H54 (cell line): ENCODE results near the gene CHSY3.
A peak's percentile ranks its signal among the peaks of the same experiment; 100 is the strongest.
"Not testable (repeated sequence)": the region's sequence is repeated elsewhere in the genome, so short reads cannot be mapped to it uniquely, and the experiment has no call there.

Experiments used
- DNase-seq: peaks from one replicate; pipeline ENCODE4 v3.0.0; 2011; ENCODE audit warnings: low spot score, mixed read lengths; ENCODE audit not compliant: insufficient read length
- FAIRE-seq: peaks from 3 replicates; lab custom pipeline; 2011; peaks lifted over from hg19 to GRCh38; lab: Jason Lieb, UNC
- POLR2A ChIP-seq: IDR thresholded peaks from 2 replicates; pipeline ENCODE4 v1.6.1; 2011; ENCODE audit warnings: low read depth, mild to moderate bottlenecking, low read length

The CHSY3 gene

DNA sequence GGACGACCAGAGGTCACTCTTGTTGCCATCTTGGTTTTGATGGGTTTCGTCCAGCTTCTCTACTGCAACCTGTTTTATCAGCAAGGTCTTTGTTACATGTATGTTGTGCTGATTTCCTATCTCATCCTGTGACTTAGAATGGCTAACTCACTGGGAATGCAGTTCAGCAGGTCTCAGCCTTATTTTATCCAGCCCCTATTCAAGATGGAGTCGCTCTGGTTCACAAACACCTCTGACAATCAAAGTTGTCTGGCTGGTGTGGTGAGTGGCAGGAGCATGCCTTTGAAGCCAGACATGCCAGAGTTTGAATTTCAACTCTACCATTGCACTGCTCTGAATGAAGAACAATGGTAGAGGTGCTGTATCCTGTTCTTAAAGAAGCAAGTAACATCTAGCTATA lies 253.8 kb downstream of the CHSY3 start:
- FAIRE-seq (no peak), DNase-seq (no peak)
- no peak for TF ChIP-seq POLR2A

DNA sequence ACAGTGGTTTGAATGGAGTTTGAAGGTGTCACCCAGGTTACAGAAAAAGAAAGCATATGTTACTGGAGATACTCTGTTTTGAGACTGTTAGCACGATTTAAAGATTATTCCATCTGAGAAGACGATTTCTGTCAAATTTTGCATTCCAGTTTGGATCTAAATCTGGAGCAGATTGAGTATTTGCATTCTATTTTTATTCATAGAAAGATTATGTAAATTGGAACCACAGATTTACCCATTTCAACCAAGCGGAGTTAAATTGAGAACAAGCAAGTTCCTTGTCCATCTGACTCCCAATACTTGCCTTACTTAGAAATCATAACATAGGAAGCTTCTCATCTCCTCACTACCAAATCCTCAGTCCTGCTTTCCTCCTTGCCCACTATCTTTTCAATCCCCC lies 255.7 kb downstream of the CHSY3 start:
- no peak for TF ChIP-seq POLR2A
- no peak for DNase-seq
- no peak for FAIRE-seq

DNA sequence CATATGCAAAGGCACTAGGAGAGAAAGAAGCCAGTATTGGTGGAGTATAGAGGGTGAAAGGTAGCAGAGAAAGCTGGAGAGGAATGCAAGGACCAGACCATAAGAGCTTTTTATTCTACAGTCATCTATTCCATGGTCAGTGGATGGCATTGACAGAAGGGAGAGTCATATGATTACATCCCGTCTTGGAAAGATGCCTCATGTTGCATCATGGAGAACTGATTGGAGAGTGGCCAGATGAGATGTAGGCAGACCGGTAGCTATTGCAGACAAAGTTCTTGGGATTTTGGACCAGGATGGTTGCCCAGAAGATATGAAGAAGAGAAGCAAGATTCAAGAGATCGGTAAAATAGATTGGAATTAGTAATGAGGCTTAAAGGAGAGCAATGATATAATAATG lies 260.7 kb downstream of the CHSY3 start:
- TF ChIP-seq POLR2A = no peak
- no peak for DNase-seq

DNA sequence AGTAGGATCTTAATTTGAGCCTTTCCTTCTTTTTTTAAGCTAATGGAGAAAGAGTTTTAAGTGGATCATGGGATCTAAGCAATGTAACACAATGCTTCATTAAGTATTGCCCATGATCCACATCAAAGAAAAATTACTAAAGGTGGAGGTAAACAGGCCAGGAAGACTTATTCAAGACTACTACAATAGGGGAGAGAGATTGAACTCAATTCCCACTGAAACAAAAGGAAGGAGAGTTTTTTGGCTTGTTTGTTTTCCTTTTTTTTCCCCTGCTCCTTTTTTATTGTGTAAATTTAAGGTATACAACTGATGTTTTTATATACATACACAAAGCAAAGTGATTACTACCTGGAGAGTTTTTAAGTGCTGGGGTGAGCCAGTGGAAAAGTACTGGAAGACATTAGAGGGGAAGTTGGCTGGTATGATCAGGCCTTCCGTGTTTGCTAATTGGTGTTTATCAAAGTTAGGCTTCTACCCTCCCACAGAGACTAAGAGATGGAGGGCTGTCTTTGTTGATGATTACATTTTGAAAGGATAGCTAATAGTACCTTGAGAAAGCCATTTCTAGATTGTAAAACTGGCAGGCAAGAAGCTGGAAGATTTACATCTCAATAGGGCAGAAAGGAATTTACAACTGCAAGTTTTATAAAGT lies 262.7 kb downstream of the CHSY3 start:
- DNase-seq (no peak), FAIRE-seq (no peak)
- TF ChIP-seq POLR2A = no peak

More for the DNA sequence above, 260.7 kb downstream of the CHSY3 start:
- no peak for FAIRE-seq

DNA sequence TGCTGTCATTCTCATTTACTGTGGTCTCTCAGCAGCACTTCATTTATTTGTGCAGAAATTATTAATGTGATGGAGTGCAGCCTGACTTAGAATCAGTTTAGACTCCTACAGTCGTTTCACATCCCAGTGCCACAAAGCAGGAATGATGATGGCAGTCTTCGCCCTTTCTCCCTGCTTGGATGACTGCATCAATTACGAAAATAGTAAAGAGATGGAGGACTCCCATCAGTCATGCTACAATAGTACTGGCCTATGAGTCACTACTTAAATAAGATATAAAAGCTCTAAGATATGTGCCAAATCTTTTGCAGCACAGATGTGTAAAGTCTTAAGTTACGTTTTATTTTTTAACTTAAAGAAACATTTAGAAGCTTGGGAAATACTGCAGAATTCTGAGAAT lies 263.9 kb downstream of the CHSY3 start:
- no peak for DNase-seq
- TF ChIP-seq POLR2A = no peak
- no peak for FAIRE-seq

DNA sequence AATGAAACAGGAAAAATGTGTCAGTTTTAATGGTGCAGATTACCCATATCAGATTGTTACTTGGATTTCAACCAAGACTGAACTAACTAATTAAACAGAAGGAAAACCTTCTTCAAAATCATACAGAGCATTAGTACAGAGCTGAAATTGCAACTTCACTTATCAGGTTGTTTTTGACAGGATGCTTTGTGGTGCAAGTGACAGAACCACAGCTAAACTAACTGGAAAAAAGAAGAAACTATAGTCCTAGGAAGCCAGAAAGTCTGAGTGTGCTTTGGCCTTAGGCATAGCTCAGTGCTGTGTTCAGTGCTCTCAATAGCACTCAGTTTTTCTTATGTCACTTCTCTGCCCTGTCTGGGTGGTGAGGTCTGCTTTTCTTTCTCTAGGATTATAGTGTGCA lies 267.4 kb downstream of the CHSY3 start:
- DNase-seq (no peak), FAIRE-seq (no peak)
- no peak for TF ChIP-seq POLR2A

DNA sequence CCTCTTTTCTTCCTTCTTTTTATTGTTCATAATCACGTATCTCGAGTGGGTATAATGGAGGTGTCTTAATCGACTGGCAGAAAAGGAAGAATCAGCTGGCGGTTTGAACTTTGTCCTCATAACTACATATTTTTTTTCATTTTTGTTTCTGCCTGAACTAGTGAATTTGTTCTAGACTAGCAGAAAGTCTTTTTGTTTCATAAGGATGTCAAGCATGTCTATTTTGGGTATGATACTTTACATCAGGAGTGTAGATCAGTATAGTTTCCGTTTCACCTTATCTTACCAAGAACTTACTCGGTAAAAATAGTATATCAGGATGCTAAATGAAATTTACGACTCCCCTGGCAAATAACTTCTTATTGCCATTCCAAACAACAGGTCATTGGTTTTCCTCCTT lies 278.9 kb downstream of the CHSY3 start:
- no peak for TF ChIP-seq POLR2A
- no peak for FAIRE-seq

DNA sequence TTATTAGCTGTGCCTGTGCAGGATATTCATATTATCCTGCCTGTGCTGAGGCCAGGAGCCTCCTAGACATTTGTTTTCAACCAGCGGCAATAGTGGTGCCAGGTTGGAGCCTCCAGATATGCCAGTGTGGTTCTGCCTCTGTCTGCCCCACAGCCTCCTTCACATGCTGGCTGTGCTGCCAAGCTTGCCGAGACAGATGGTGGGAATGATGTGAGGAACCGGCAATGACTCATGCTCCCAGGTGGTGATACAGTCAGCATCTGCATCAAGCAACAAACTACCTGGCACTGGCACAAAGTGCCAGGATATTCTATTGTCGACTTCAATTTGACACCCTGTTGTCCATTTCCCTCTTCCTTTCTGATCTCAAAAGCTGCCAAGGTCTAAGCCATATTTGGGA lies 285.7 kb downstream of the CHSY3 start:
- TF ChIP-seq POLR2A = no peak
- no peak for DNase-seq
- peak; percentile 11 for FAIRE-seq

More for the DNA sequence above, 278.9 kb downstream of the CHSY3 start:
- DNase-seq = no peak

DNA sequence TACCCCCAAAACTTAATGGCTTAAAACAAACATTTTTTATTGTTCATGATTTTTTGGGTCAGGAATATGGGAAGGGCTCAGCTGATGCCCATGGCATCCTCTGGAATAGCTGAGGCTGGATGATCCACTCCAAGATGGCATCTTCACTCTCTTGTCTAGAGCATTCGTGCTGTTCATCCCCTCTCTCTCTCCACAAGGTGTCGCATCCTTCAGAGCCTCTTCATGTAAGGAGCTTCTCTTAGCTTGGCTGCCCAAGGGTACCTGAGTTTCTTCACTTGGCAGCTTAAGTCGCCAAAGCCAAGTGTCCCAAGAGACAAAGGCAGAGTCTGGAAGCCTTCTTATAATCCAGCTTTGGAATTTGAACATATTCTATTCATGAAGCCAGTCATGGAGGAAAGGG lies 294.7 kb downstream of the CHSY3 start:
- TF ChIP-seq POLR2A = no peak
- FAIRE-seq = no peak
- no peak for DNase-seq

DNA sequence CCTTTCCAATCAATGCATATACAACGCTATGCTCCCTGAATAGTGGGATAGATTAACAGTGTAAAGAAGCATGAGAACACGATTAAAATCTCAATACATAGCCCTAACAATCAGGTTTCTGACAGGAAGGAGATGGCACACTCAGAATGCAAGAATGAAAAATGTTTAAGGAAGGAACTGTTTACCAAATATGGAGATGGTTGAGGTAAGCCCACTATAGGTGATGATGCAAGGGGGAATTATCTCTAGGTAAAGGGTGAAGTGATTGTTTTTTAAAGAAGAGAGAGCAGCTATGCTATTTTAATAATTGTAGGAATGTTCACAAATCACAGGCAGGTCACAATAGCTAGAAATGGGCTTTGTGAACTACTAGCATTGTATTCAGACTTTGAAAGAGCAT lies 302.4 kb downstream of the CHSY3 start:
- no peak for FAIRE-seq
- DNase-seq = no peak
- no peak for TF ChIP-seq POLR2A

DNA sequence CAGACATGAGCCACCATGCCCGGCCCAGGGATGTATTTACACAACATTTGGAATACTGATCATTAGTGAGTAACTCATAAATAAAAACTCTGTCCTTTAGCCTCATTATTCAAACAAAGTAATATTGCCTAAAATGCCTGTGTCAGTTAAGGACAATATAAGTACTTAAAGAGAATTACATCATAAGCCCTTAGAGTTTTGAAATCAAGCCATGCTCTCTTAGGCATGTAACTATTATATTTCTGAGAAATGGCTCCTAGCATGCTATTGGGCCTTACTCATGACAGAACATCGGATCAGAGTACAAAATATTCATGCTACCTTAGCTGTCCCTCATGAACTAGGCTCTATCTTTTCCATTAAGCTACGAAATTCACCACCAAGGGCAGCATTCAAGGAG lies 309.3 kb downstream of the CHSY3 start:
- no peak for TF ChIP-seq POLR2A
- DNase-seq (no peak), FAIRE-seq (no peak)

DNA sequence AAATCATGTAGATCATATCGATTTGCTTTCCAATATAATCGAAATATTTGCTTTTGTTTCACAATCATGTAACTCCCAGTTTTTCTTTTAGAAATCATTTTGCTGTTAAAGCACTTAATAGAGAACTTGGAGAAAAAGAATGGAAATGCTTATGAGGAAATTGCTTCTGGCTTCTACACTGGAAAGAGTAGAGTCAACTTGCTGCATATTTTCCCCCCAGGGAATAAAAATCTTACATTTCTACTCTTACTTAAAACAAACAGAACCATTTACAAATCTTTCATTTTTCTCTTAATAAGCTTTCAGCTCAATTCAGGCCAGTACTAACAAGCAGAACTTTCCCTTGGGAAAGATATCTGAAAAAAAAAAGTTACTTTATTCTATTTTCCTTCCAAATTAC lies 312.0 kb downstream of the CHSY3 start:
- FAIRE-seq (no peak), DNase-seq (no peak)
- TF ChIP-seq POLR2A = no peak

DNA sequence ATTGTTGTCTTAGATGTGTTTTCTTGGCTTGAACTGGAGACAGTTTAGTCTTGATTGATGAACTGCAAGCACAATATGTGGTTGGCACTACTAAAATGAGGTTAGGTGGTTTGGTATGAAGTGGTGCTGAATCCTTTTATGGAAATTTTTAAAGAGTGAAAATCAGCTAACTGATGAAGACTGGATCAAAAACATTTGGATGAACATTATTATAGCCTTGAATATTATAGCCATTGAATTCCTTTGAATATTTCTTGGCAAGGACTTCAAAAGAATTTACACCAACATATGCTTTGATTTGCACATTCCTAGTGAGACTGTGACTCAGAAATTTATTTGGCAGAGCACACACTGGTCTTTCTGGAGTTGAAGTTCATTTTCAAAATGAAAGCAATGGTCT lies 318.3 kb downstream of the CHSY3 start:
- no peak for TF ChIP-seq POLR2A
- FAIRE-seq = no peak
- DNase-seq = no peak

DNA sequence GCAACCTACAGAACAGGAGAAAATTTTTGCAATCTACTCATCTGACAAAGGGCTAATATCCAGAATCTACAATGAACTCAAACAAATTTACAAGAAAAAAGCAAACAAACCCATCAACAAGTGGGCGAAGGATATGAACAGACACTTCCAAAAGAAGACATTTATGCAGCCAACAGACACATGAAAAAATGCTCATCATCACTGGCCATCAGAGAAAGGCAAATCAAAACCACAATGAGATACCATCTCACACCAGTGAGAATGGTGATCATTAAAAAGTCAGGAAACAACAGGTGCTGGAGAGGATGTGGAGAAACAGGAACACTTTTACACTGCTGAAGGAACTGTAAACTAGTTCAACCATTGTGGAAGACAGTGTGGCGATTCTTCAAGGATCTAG lies 322.3 kb downstream of the CHSY3 start:
- not testable (repeated sequence) for DNase-seq, FAIRE-seq

DNA sequence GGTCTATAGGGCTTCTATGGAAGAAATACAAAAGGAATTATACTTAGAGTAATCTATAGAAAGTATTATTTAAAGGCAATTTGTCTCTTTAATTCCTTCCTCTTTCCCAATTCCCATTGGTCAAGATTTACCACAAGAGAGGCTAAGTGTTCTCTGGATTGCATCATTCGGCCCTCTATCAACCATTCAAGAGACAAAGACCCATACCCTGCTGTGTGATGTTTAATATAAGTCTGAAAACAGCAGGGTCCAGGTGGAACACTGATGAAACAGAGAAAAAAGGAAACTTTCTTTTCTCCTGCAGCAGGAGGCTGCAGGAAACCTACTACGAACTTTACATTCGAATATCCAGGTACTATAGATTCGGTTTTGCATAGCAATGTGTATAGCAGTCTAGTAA lies 323.4 kb downstream of the CHSY3 start:
- no peak for DNase-seq
- FAIRE-seq = no peak
- TF ChIP-seq POLR2A = no peak
